Epithelial cell of esophagus (primary cell): Measurements from ENCODE around the gene TMEM88.
A peak's percentile ranks its signal among the peaks of the same experiment; 100 is the strongest.
"Not testable (repeated sequence)": the region's sequence is repeated elsewhere in the genome, so short reads cannot be mapped to it uniquely, and the experiment has no call there.

Experiments used
- DNase-seq: peaks from one replicate; pipeline ENCODE4 v3.0.0; 2010; ENCODE audit warnings: low read depth
- H3K4me3 ChIP-seq: 2 replicates; pipeline ENCODE4 v1.5.1; 2011; ENCODE audit warnings: mild to moderate bottlenecking, low read length, control low read depth
- CTCF ChIP-seq: IDR thresholded peaks from 2 replicates; pipeline ENCODE4 v1.5.1; 2011; ENCODE audit warnings: low read depth, mild to moderate bottlenecking, low read length, control low read depth, inconsistent platforms; ENCODE audit not compliant: insufficient read depth; ENCODE audit errors: missing control alignments

The TMEM88 gene

GRCh38 chr17:7857713-7858521 lies 3.1 kb downstream of the TMEM88 start, which contains the start of gene CYB5D1:
CYB5D1 (plus strand) TSS chr17:7858003; CDS start chr17:7858135, 132 bp downstream.
- no peak for TF ChIP-seq CTCF
- H3K4me3 ChIP-seq: peak within 1 kb of the TSS; percentile 73
- DNase-seq: peak; percentile 92

- TF ChIP-seq CTCF: peak; percentile 54
- peak; percentile 67 for DNase-seq
- H3K4me3 ChIP-seq: peak overlapping the region; percentile 73
Measured at GRCh38 chr17:7858522-7858810, 3.6 kb downstream of the TMEM88 start.

- TF ChIP-seq CTCF: no peak
- no peak for DNase-seq
- peak overlapping the region; percentile 73 for H3K4me3 ChIP-seq
Measured at GRCh38 chr17:7859028-7859427, 4.2 kb downstream of the TMEM88 start.

GRCh38 chr17:7862692-7863437 lies 8.0 kb downstream of the TMEM88 start:
- peak; percentile 51 for DNase-seq
- no peak overlapping the region for H3K4me3 ChIP-seq
- TF ChIP-seq CTCF: peak; percentile 76

- not testable (repeated sequence) for H3K4me3 ChIP-seq, DNase-seq
Measured at GRCh38 chr17:7864384-7864783, 9.5 kb downstream of the TMEM88 start.

- peak; percentile 72 for DNase-seq
- no peak for TF ChIP-seq CTCF
- H3K4me3 ChIP-seq: no peak overlapping the region
Measured at GRCh38 chr17:7864995-7865650, 10.3 kb downstream of the TMEM88 start.

GRCh38 chr17:7867881-7868329 lies 13.0 kb downstream of the TMEM88 start:
- no peak overlapping the region for H3K4me3 ChIP-seq
- no peak for TF ChIP-seq CTCF
- peak; percentile 88 for DNase-seq
